A673 (cell line): Measurements from ENCODE around the gene CDH23. TPM values are rescaled to one million over a fixed set of nuclear protein-coding genes. Genes with fewer than 3 reads are reported as not detected.

Experiments
- BruUV-seq: library from RNA; stranded (reverse); fragments of 400-500 nt; replicated peaks from 2 replicates; lab custom pipeline; 2021; lab: Mats Ljungman, UMichigan
- CTCF ChIA-PET: fragments of 300-600 bp; sonication (Branson Sonifier 250); formaldehyde crosslinking; loops from one replicate; lab custom pipeline; 2022; ENCODE audit warnings: antibody characterized with exemption; lab: Charles Lee
- POLR2A ChIA-PET: fragments of 300-600 bp; sonication (Branson Sonifier 250); formaldehyde crosslinking; loops from one replicate; lab custom pipeline; 2022; ENCODE audit warnings: antibody characterized with exemption; ENCODE audit not compliant: low non-redundant PET; lab: Charles Lee
- DNase-seq: peaks from one replicate; pipeline ENCODE4 v3.0.0-alpha.2; 2015; ENCODE audit warnings: low spot score
- H3K27ac ChIP-seq: fragments of 200-600 bp; sonication (generic); 2 replicates; pipeline ENCODE4 v1.5.1; 2016; ENCODE audit warnings: mixed run types, low read depth, mild to moderate bottlenecking, mixed read lengths, antibody characterized with exemption, low read length; ENCODE audit not compliant: poor library complexity, severe bottlenecking
- H3K27me3 ChIP-seq: fragments of 200-600 bp; sonication (generic); replicated peaks from 2 replicates; pipeline ENCODE4 v1.6.1; 2017; ENCODE audit warnings: mixed run types, low read depth, mild to moderate bottlenecking, mixed read lengths, antibody characterized with exemption, low read length; ENCODE audit not compliant: insufficient read depth, poor library complexity
- H3K36me3 ChIP-seq: fragments of 200-600 bp; sonication (generic); 2 replicates; pipeline ENCODE4 v1.6.1; 2016; ENCODE audit warnings: mixed run types, mild to moderate bottlenecking, mixed read lengths, antibody characterized with exemption, low read length; ENCODE audit not compliant: insufficient read depth, poor library complexity, severe bottlenecking
- H3K4me1 ChIP-seq: fragments of 200-600 bp; sonication (generic); 2 replicates; pipeline ENCODE4 v1.6.1; 2017; ENCODE audit warnings: mixed run types, mild to moderate bottlenecking, mixed read lengths, antibody characterized with exemption, low read length; ENCODE audit not compliant: insufficient read depth, poor library complexity, severe bottlenecking
- H3K4me3 ChIP-seq: fragments of 200-600 bp; sonication (generic); 2 replicates; pipeline ENCODE4 v1.5.1; 2016; ENCODE audit warnings: low read depth, mixed run types, mild to moderate bottlenecking, mixed read lengths, low read length; ENCODE audit not compliant: poor library complexity, severe bottlenecking
- H3K9me3 ChIP-seq: fragments of 200-600 bp; sonication (generic); 2 replicates; pipeline ENCODE4 v1.6.1; 2016; ENCODE audit warnings: mixed run types, low read depth, mild to moderate bottlenecking, mixed read lengths, antibody characterized with exemption, low read length; ENCODE audit not compliant: poor library complexity, severe bottlenecking
- CTCF ChIP-seq: fragments of 300-800, 200-600 bp; sonication (generic); conservative IDR thresholded peaks from 2 replicates; pipeline ENCODE4 v1.5.1; 2017; ENCODE audit warnings: low read depth, mild to moderate bottlenecking, antibody characterized with exemption, low read length, moderate library complexity, mixed read lengths
- EZH2 ChIP-seq: fragments of 200-600 bp; sonication (generic); IDR thresholded peaks from 2 replicates; pipeline ENCODE4 v1.6.1; 2017; ENCODE audit warnings: borderline replicate concordance, low read depth, mild to moderate bottlenecking, mixed read lengths, antibody characterized with exemption, low read length; ENCODE audit not compliant: poor library complexity, severe bottlenecking
- intact Hi-C: fragments of 100-400 bp; cut with micrococcal nuclease; formaldehyde crosslinking; loops from one replicate; pipeline ENCODE4 v1.10.0; 2022; ENCODE audit not compliant: unreplicated experiment
- total RNA-seq: library from RNA; stranded (reverse); gene quantifications from 2 replicates; pipeline ENCODE4 v1.2.3, GENCODE V29; 2021

CDH23 gene
- total RNA-seq, 1 experiment from 2014 or later = 49.7 TPM

GRCh38 chr10:71782221-71782916 lies 385.6 kb downstream of the CDH23 start:
- Histone ChIP-seq H3K4me1 (no peaks in the 10 kb centered on the region), H3K27me3 (no peaks in the 10 kb centered on the region), H3K27ac (no peak overlapping the region), H3K36me3 (no peaks in the 10 kb centered on the region), H3K9me3 (no peaks in the 10 kb centered on the region), H3K4me3 (no peak overlapping the region)
- DNase-seq = no peak
- ChIA-PET CTCF (no interaction called here), POLR2A (no interaction called here)
- TF ChIP-seq CTCF (no peak), EZH2 (no peak)
- intact Hi-C loops = no loop called here
- BruUV-seq = no TSS peak

- H3K9me3 ChIP-seq = no peaks in the 10 kb centered on the region
- no peaks in the 10 kb centered on the region for H3K36me3 ChIP-seq
- no TSS peak for BruUV-seq
- TF ChIP-seq CTCF (no peak), EZH2 (no peak)
- intact Hi-C loops = no loop called here
- H3K27ac ChIP-seq = no peak overlapping the region
- no peaks in the 10 kb centered on the region for H3K27me3 ChIP-seq
- no peak for DNase-seq
- CTCF ChIA-PET = interaction anchor here (0.7 kb wide), 1 partner anchor 25 kb away, joined by 3 read pairs; no protein-coding TSS in a partner anchor
- no peak overlapping the region for H3K4me3 ChIP-seq
- H3K4me1 ChIP-seq = no peaks in the 10 kb centered on the region
- POLR2A ChIA-PET = no interaction called here
Observed at GRCh38 chr10:71782917-71783490, 386.3 kb downstream of the CDH23 start.

- no peak overlapping the region for H3K4me3 ChIP-seq
- no peaks in the 10 kb centered on the region for H3K27me3 ChIP-seq
- no peak for DNase-seq
- TF ChIP-seq CTCF = no peak
- TF ChIP-seq EZH2 = no peak
- intact Hi-C loops = no loop called here
- no peak overlapping the region for H3K27ac ChIP-seq
- no peaks in the 10 kb centered on the region for H3K4me1 ChIP-seq
- H3K9me3 ChIP-seq = no peaks in the 10 kb centered on the region
- no peaks in the 10 kb centered on the region for H3K36me3 ChIP-seq
- CTCF ChIA-PET = no interaction called here
- BruUV-seq = no TSS peak
- POLR2A ChIA-PET = no interaction called here
Observed at GRCh38 chr10:71783917-71784678, 387.4 kb downstream of the CDH23 start.
